HepG2 (cell line): ENCODE measurements around the gene CNNM3. TPM values are rescaled to one million over a fixed set of nuclear protein-coding genes. Genes with fewer than 3 reads are reported as not detected.

Experiments
- ATAC-seq: fragments of 200-7000 bp; cut with Tn5 transposase; 3 replicates; pipeline ENCODE4 v1.9.1; 2020; ENCODE audit warnings: mild to moderate bottlenecking, moderate library complexity
- BruUV-seq: library from RNA; stranded (reverse); fragments of 400-500 nt; replicated peaks from 2 replicates; lab custom pipeline; 2021; lab: Mats Ljungman, UMichigan
- CTCF ChIA-PET: fragments of 300-600 bp; formaldehyde crosslinking; extraction: SDS; loops from one replicate; lab custom pipeline; 2021; ENCODE audit warnings: low total read pairs, inconsistent platforms, low intra/inter-chr PET ratio; lab: Yijun Ruan, JAX
- POLR2A ChIA-PET: fragments of 350-600 bp; sonication (Branson Sonifier 250); formaldehyde crosslinking; loops from one replicate; lab custom pipeline; 2020; ENCODE audit warnings: antibody characterized with exemption, inconsistent platforms; lab: Yijun Ruan, JAX
- DNase-seq: peaks from one replicate; pipeline ENCODE4 v3.0.0-alpha.2; 2015; ENCODE audit warnings: low spot score
- FAIRE-seq: peaks from 3 replicates; lab custom pipeline; 2011; peaks lifted over from hg19 to GRCh38; lab: Jason Lieb, UNC
- H2AFZ ChIP-seq: one replicate; pipeline ENCODE4 v1.6.1; 2011; ENCODE audit warnings: low read length, inconsistent platforms
- H3K27ac ChIP-seq: fragments of 300-600 bp; 3 replicates; pipeline ENCODE4 v1.8.0; 2011; ENCODE audit warnings: mixed run types, mild to moderate bottlenecking, mixed read lengths, low read length, inconsistent platforms; ENCODE audit not compliant: insufficient read depth; ENCODE audit errors: extremely low read length
- H3K27me3 ChIP-seq, 2 experiments: fragments of 200-600 bp in 1 of 2; 2 replicates in 1 of 2; 3 replicates in 1 of 2; pipeline versions ENCODE4 v1.6.0 to v1.8.0; 2011; ENCODE audit warnings: low read length in 2 of 2, mild to moderate bottlenecking in 2 of 2, moderate library complexity in 2 of 2, inconsistent platforms in 1 of 2; ENCODE audit not compliant: insufficient read depth in 2 of 2, control insufficient read depth in 1 of 2
- H3K36me3 ChIP-seq, 2 experiments: fragments of 200-600 bp in 1 of 2; replicated peaks in 1 of 2; 2 replicates in 1 of 2; 3 replicates in 1 of 2; pipeline versions ENCODE4 v1.5.1 to v1.8.0; 2011; ENCODE audit warnings: low read length in 2 of 2, inconsistent platforms in 1 of 2; ENCODE audit not compliant: insufficient read depth in 2 of 2, control insufficient read depth in 1 of 2
- H3K4me1 ChIP-seq: 2 replicates; pipeline ENCODE4 v1.5.1; 2012; ENCODE audit warnings: low read length, inconsistent platforms; ENCODE audit not compliant: insufficient read depth
- H3K4me2 ChIP-seq: 2 replicates; pipeline ENCODE4 v1.6.0; 2011; ENCODE audit warnings: low read depth, low read length, inconsistent platforms
- H3K4me3 ChIP-seq, 3 experiments: fragments of 200-600 bp in 1 of 3; sonication (generic), shearing (Covaris generic) in 1 of 3; replicated peaks in 1 of 3; 2 replicates each; pipeline ENCODE4 v1.5.1; 2011 to 2016; ENCODE audit warnings: low read length in 3 of 3, inconsistent platforms in 2 of 3, low read depth in 2 of 3, mild to moderate bottlenecking in 2 of 3, control low read depth in 1 of 3, mixed read lengths in 1 of 3; ENCODE audit not compliant: insufficient read depth in 1 of 3
- H3K79me2 ChIP-seq: one replicate; pipeline ENCODE4 v1.6.1; 2011; ENCODE audit warnings: low read length, inconsistent platforms; ENCODE audit not compliant: insufficient read depth
- H3K9ac ChIP-seq: 2 replicates; pipeline ENCODE4 v1.6.0; 2011; ENCODE audit warnings: mild to moderate bottlenecking, low read depth, low read length, inconsistent platforms; ENCODE audit not compliant: insufficient read depth
- H3K9me3 ChIP-seq: 2 replicates; pipeline ENCODE4 v1.5.1; 2012; ENCODE audit warnings: mild to moderate bottlenecking, low read length
- H4K20me1 ChIP-seq: 2 replicates; pipeline ENCODE4 v1.6.0; 2011; ENCODE audit warnings: inconsistent platforms, mild to moderate bottlenecking, low read length, moderate library complexity; ENCODE audit not compliant: insufficient read depth
- AGO2 ChIP-seq: fragments of 200-400 bp; formaldehyde crosslinking; optimal IDR thresholded peaks from 2 replicates; pipeline ENCODE3; 2017; ENCODE audit warnings: mild to moderate bottlenecking, low read depth, low read length, moderate library complexity
- EZH2 ChIP-seq: conservative IDR thresholded peaks from 2 replicates; pipeline ENCODE4 v1.6.1; 2012; ENCODE audit warnings: mild to moderate bottlenecking, low read depth, low read length, moderate library complexity
- NFIB ChIP-seq: sonication (generic); formaldehyde crosslinking; IDR thresholded peaks from 2 replicates; pipeline ENCODE4 v1.9.0; 2021; ENCODE audit warnings: missing genetic modification reagents, mild to moderate bottlenecking, borderline replicate concordance
- ZBTB38 ChIP-seq: sonication (generic); formaldehyde crosslinking; IDR thresholded peaks from 2 replicates; pipeline ENCODE4 v1.5.1; 2020; ENCODE audit warnings: mild to moderate bottlenecking, missing genetic modification reagents
- ZFP91 ChIP-seq: sonication (generic); formaldehyde crosslinking; IDR thresholded peaks from 2 replicates; pipeline ENCODE4 v1.9.0; 2022; ENCODE audit warnings: missing genetic modification reagents, mild to moderate bottlenecking, borderline replicate concordance
- ZNF34 ChIP-seq: sonication (generic); formaldehyde crosslinking; IDR thresholded peaks from 2 replicates; pipeline ENCODE4 v1.4.0; 2020; ENCODE audit warnings: mild to moderate bottlenecking, missing genetic modification reagents, borderline replicate concordance
- ZNF563 ChIP-seq: sonication (generic); formaldehyde crosslinking; IDR thresholded peaks from 2 replicates; pipeline ENCODE4 v1.8.0; 2022; ENCODE audit warnings: mild to moderate bottlenecking, moderate library complexity, missing genetic modification reagents
- ZNF574 ChIP-seq: sonication (generic); formaldehyde crosslinking; IDR thresholded peaks from 2 replicates; pipeline ENCODE4 v1.4.0; 2020; ENCODE audit warnings: missing genetic modification reagents
- WGBS: methylation state at CpG from one replicate; pipeline ENCODE4 v1.1.6; 2017; ENCODE audit warnings: low lambda C conversion rate; 5-methylcytosine and 5-hydroxymethylcytosine counted together
- in situ Hi-C: cut with HindIII; loops from 2 replicates; pipeline ENCODE4 v1.10.0; 2017; ENCODE audit warnings: low pct_unique_long_range_greater_than_20kb; ENCODE audit not compliant: extremely low pct_ligation_motif_present
- intact Hi-C: fragments of 100-400 bp; cut with micrococcal nuclease; formaldehyde crosslinking; loops from one replicate; pipeline ENCODE4 v1.10.0; 2022; ENCODE audit not compliant: unreplicated experiment
- polyA plus RNA-seq, 8 experiments: library from polyadenylated mRNA; depleted of rRNA in 3 of 8; stranded (reverse) in 7 of 8; unstranded in 1 of 8; fragments of >200 nt; fragmentation: Illumina TruSeq in 4 of 8; extraction: Trizol in 4 of 8; gene quantifications; 2 replicates each; pipeline versions ENCODE4 v1.2.1 to v1.2.3, GENCODE V29; 2011 to 2016; ENCODE audit warnings: low read depth in 4 of 8, missing spikeins in 1 of 8, mixed read lengths in 1 of 8; ENCODE audit not compliant: insufficient read depth in 1 of 8
- total RNA-seq, 5 experiments: library from RNA; depleted of rRNA; stranded (reverse); fragments of >200 nt; fragmentation: Illumina TruSeq; extraction: Trizol; gene quantifications; 2 replicates each; pipeline ENCODE4 v1.2.3, GENCODE V29; 2016; ENCODE audit warnings: low read depth in 1 of 5
- TF ChIP-seq, protein P1 (sequence below): sonication (generic); formaldehyde crosslinking; IDR thresholded peaks from 2 replicates; pipeline ENCODE4 v1.8.1; 2023; ENCODE audit warnings: missing genetic modification reagents, mild to moderate bottlenecking, borderline replicate concordance
- TF ChIP-seq, protein P2 (sequence below): IDR thresholded peaks from 2 replicates; pipeline ENCODE4 v1.6.1; 2016; ENCODE audit warnings: low read depth, missing genetic modification reagents, missing compliant biosample characterization

CNNM3 gene
- total and polyA plus RNA-seq, 2 of the 13 experiments (the other 11 are each of a cell fraction or from before 2014, with no cell fraction given) = 21.2 to 27.9 TPM

DNA sequence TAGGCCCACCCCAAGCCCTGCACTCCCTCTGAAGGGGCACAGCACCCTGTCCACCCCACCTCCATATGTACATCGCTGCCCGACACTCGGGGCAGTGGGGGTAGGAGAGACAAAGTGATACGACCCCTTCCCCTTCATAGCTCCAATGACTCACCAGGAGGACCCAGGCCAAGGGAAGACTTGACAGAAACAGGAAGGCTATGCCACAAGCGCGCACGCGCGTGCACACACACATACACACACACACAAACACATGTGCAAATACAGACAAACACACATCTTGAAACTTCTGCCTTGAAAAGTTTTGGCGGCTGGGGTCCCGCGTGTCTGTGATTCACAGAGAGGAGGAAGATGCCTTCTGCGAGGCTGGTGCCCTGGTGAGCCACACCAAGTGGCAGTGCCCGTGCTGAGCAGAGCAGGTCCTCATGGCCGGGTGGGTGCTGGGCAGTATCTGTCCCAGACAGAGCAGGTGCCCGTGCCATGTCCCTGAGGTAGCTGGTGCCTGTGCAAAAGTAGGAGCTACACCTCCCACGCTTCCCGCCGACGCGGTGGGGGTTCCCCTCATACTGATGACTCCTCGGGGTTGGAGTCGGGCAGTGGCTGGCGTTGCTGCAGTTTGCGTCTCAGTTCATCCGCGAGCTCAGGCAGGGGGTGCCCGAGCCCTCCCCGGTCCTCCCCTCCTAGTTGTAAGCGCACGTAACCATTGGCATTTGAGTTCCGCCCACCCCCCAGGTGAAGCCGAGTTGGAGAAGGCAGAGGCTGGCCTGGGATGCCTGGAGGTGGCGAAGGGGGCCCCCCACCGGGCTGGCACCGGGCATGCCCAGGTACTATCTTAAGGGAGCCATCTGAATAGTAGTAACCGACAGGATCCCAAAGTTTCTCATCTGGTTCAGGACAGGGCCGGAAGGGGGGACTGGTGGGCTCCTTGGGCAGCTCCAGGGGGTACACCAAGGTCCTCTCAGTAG lies 44.3 kb downstream of the CNNM3 start:
- Histone ChIP-seq H3K4me1 (peaks cover 56% of the 10 kb centered on the region), H3K27ac (no peak overlapping the region), H3K4me2 (no peak overlapping the region), H4K20me1 (no peaks in the 10 kb centered on the region), H3K9ac (no peak overlapping the region), H3K36me3 (peaks cover 28 to 46% of the 10 kb centered on the region in 2 experiments), H3K4me3 (no peak overlapping the region), H2AFZ (no peak overlapping the region), H3K27me3 (no peaks in the 10 kb centered on the region; a peak in 1 of 5 replicates), H3K9me3 (no peaks in the 10 kb centered on the region), H3K79me2 (peaks cover 17% of the 10 kb centered on the region)
- ChIA-PET POLR2A (interaction anchor here (1.0 to 6.1 kb wide), 3 partner anchors 8 to 42 kb away, joined by 3 to 152 read pairs (median 14); partner anchors contain the start of gene SEMA4C), CTCF (no interaction called here)
- intact Hi-C loops = no loop called here
- FAIRE-seq = no peak
- no TSS peak for BruUV-seq
- ATAC-seq = no peak
- 95% methylated on average over 38 of the region's 38 CpGs for WGBS
- in situ Hi-C loops = no loop called here
- DNase-seq = no peak
- TF ChIP-seq NFIB (CRISPR knock-in tag) = no peak
- TF ChIP-seq ZBTB38 (CRISPR knock-in tag) = 0 out of 2 replicates have a peak, but pooled peaks have one; percentile 16
- no peak for TF ChIP-seq ZNF563
- TF ChIP-seq, protein P1, sequence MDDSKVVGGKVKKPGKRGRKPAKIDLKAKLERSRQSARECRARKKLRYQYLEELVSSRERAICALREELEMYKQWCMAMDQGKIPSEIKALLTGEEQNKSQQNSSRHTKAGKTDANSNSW (CRISPR knock-in tag) = no peak
- TF ChIP-seq ZNF34 (CRISPR knock-in tag) = no peak
- TF ChIP-seq ZNF574 = no peak
- TF ChIP-seq ZFP91 (CRISPR knock-in tag) = 0 out of 2 replicates have a peak, but pooled peaks have one; percentile 3
- no peak for TF ChIP-seq EZH2
- TF ChIP-seq, protein P2, sequence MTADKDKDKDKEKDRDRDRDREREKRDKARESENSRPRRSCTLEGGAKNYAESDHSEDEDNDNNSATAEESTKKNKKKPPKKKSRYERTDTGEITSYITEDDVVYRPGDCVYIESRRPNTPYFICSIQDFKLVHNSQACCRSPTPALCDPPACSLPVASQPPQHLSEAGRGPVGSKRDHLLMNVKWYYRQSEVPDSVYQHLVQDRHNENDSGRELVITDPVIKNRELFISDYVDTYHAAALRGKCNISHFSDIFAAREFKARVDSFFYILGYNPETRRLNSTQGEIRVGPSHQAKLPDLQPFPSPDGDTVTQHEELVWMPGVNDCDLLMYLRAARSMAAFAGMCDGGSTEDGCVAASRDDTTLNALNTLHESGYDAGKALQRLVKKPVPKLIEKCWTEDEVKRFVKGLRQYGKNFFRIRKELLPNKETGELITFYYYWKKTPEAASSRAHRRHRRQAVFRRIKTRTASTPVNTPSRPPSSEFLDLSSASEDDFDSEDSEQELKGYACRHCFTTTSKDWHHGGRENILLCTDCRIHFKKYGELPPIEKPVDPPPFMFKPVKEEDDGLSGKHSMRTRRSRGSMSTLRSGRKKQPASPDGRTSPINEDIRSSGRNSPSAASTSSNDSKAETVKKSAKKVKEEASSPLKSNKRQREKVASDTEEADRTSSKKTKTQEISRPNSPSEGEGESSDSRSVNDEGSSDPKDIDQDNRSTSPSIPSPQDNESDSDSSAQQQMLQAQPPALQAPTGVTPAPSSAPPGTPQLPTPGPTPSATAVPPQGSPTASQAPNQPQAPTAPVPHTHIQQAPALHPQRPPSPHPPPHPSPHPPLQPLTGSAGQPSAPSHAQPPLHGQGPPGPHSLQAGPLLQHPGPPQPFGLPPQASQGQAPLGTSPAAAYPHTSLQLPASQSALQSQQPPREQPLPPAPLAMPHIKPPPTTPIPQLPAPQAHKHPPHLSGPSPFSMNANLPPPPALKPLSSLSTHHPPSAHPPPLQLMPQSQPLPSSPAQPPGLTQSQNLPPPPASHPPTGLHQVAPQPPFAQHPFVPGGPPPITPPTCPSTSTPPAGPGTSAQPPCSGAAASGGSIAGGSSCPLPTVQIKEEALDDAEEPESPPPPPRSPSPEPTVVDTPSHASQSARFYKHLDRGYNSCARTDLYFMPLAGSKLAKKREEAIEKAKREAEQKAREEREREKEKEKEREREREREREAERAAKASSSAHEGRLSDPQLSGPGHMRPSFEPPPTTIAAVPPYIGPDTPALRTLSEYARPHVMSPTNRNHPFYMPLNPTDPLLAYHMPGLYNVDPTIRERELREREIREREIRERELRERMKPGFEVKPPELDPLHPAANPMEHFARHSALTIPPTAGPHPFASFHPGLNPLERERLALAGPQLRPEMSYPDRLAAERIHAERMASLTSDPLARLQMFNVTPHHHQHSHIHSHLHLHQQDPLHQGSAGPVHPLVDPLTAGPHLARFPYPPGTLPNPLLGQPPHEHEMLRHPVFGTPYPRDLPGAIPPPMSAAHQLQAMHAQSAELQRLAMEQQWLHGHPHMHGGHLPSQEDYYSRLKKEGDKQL = no peak
- peak; percentile 87 for TF ChIP-seq AGO2
